ENCODE data around the gene CDC26. TPM values are rescaled to one million over a fixed set of nuclear protein-coding genes. Genes with fewer than 3 reads are reported as not detected.

CDC26 gene
- total RNA-seq, 1 donor from 2014 or later = 27.0 TPM

DNA sequence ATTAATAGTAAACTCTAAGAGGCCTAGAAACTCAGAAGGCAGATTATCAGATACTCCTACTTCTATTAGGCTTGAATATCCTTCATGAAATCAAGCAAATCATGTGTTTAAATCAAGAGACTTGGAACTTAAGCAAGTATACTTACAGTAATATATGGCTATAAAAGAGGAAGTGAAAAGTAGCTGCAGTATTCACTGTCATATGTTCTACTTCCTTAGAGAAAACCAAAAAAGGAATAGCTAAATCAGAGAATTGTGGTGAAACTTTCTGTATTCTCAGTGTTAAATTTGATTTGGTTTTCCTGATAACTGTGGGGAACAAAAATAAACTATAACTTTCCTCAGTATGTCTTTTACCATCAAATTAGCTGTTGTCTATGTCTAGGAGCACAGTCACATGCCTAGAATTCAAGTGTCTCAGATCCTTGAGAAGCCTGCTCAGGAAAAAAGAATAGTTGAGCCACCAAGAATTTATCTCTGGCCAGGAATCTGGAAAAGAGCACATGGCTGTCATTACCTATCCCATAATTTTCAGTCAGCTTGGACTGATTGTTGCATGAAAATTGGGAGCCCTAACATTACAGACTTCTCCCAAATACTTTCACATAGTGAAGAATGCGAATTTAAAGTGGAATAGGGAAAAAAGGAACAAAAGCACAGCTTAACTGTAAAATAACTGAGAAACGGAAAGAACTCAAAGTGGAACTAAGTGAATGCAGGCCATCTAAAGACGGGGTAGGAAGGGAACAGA, 56.0 kb downstream of the CDC26 start:
- no peak for DNase-seq (ENCODE audit: low spot score)
- Mint-ChIP-seq H3K27me3 (ENCODE audit: unreplicated experiment) (peaks cover 8% of the 10 kb centered on the region), H3K9me3 (ENCODE audit: unreplicated experiment) (no peaks in the 10 kb centered on the region), H3K27ac (ENCODE audit: unreplicated experiment) (no peak overlapping the region), H3K4me1 (ENCODE audit: unreplicated experiment) (peaks cover 26% of the 10 kb centered on the region), H3K4me3 (ENCODE audit: unreplicated experiment) (peak overlapping the region; percentile 97), H3K36me3 (ENCODE audit: low read depth, unreplicated experiment) (peaks cover 8% of the 10 kb centered on the region)
- TF ChIP-seq, protein P1, sequence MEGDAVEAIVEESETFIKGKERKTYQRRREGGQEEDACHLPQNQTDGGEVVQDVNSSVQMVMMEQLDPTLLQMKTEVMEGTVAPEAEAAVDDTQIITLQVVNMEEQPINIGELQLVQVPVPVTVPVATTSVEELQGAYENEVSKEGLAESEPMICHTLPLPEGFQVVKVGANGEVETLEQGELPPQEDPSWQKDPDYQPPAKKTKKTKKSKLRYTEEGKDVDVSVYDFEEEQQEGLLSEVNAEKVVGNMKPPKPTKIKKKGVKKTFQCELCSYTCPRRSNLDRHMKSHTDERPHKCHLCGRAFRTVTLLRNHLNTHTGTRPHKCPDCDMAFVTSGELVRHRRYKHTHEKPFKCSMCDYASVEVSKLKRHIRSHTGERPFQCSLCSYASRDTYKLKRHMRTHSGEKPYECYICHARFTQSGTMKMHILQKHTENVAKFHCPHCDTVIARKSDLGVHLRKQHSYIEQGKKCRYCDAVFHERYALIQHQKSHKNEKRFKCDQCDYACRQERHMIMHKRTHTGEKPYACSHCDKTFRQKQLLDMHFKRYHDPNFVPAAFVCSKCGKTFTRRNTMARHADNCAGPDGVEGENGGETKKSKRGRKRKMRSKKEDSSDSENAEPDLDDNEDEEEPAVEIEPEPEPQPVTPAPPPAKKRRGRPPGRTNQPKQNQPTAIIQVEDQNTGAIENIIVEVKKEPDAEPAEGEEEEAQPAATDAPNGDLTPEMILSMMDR (IDR thresholded peaks at IDR 0.05; ENCODE audit: unreplicated experiment) = no peak

Other genes starting within 250 kb of the CDC26 start
- 4.2 TPM for gene ZFP37, start 218.8 kb downstream of the CDC26 start, total RNA-seq (ENCODE audit: unreplicated experiment)
- gene SLC31A2, start 124.6 kb downstream of the CDC26 start, total RNA-seq (ENCODE audit: unreplicated experiment) = 2.1 TPM
- 30.2 TPM for gene FKBP15, start 54.3 kb downstream of the CDC26 start, total RNA-seq (ENCODE audit: unreplicated experiment)
- 23.2 TPM for gene SLC31A1, start 54.0 kb downstream of the CDC26 start, total RNA-seq (ENCODE audit: unreplicated experiment)
- 20.5 TPM for gene PRPF4, start 86 bp upstream of the CDC26 start, total RNA-seq (ENCODE audit: unreplicated experiment)
- gene RNF183, start 27.8 kb upstream of the CDC26 start, total RNA-seq (ENCODE audit: unreplicated experiment) = not detected
- gene WDR31, start 64.7 kb upstream of the CDC26 start, total RNA-seq (ENCODE audit: unreplicated experiment) = 0.95 TPM
- 0.15 TPM for gene BSPRY, start 74.0 kb upstream of the CDC26 start, total RNA-seq (ENCODE audit: unreplicated experiment)
- gene HDHD3, start 101.4 kb upstream of the CDC26 start, total RNA-seq (ENCODE audit: unreplicated experiment) = 8.4 TPM
- gene ALAD, start 125.7 kb upstream of the CDC26 start, total RNA-seq (ENCODE audit: unreplicated experiment) = 19.3 TPM
- 28.7 TPM for gene POLE3, start 135.1 kb upstream of the CDC26 start, total RNA-seq (ENCODE audit: unreplicated experiment)
- 0.92 TPM for gene C9orf43, start 135.2 kb upstream of the CDC26 start, total RNA-seq (ENCODE audit: unreplicated experiment)
- gene RGS3, start 188.2 kb upstream of the CDC26 start, total RNA-seq (ENCODE audit: unreplicated experiment) = 474 TPM